ENCODE results near the gene KLHL29.
A peak's percentile ranks its signal among the peaks of the same experiment; 100 is the strongest.

Gene KLHL29

GRCh38 chr2:23363831-23364230 is 21.1 kb upstream of the KLHL29 start:
- no peak overlapping the region for H3K27ac ChIP-seq
- H3K4me3 ChIP-seq, result no peak overlapping the region

GRCh38 chr2:23366720-23367119 is 18.3 kb upstream of the KLHL29 start:
- no peak overlapping the region for H3K4me3 ChIP-seq
- no peak overlapping the region for H3K27ac ChIP-seq

GRCh38 chr2:23367760-23368159 is 17.2 kb upstream of the KLHL29 start:
- H3K27ac ChIP-seq, result no peak overlapping the region
- no peak overlapping the region for H3K4me3 ChIP-seq

GRCh38 chr2:23373666-23374065 is 11.3 kb upstream of the KLHL29 start:
- no peak overlapping the region for H3K27ac ChIP-seq
- H3K4me3 ChIP-seq, result no peak overlapping the region

GRCh38 chr2:23375448-23375847 is 9.5 kb upstream of the KLHL29 start:
- no peak overlapping the region for H3K27ac ChIP-seq
- no peak overlapping the region for H3K4me3 ChIP-seq

- no peak overlapping the region for H3K27ac ChIP-seq
- no peak overlapping the region for H3K4me3 ChIP-seq
Measured at GRCh38 chr2:23376075-23376474, 8.9 kb upstream of the KLHL29 start.

GRCh38 chr2:23376972-23377371 is 8.0 kb upstream of the KLHL29 start:
- Histone ChIP-seq H3K4me3 (no peak overlapping the region), H3K27ac (no peak overlapping the region)

GRCh38 chr2:23377771-23378170 is 7.2 kb upstream of the KLHL29 start:
- Histone ChIP-seq H3K4me3 (no peak overlapping the region), H3K27ac (no peak overlapping the region)

- H3K27ac ChIP-seq, result no peak overlapping the region
- no peak overlapping the region for H3K4me3 ChIP-seq
Measured at GRCh38 chr2:23378496-23378895, 6.5 kb upstream of the KLHL29 start.

- no peak overlapping the region for H3K4me3 ChIP-seq
- no peak overlapping the region for H3K27ac ChIP-seq
Measured at GRCh38 chr2:23379220-23379695, 5.7 kb upstream of the KLHL29 start.

- H3K4me3 ChIP-seq, result no peak overlapping the region
- peak overlapping the region in 4 of 21 experiments; percentile 30 to 55 (median 45) for H3K27ac ChIP-seq
Measured at GRCh38 chr2:23380562-23381065, 4.4 kb upstream of the KLHL29 start.

- Histone ChIP-seq H3K27ac (peak overlapping the region in 4 of 21 experiments; percentile 30 to 55 (median 45)), H3K4me3 (no peak overlapping the region)
Measured at GRCh38 chr2:23381084-23381483, 3.9 kb upstream of the KLHL29 start.

GRCh38 chr2:23381485-23381884 is 3.5 kb upstream of the KLHL29 start:
- no peak overlapping the region for H3K27ac ChIP-seq
- H3K4me3 ChIP-seq, result no peak overlapping the region

- Histone ChIP-seq H3K4me3 (no peak overlapping the region), H3K27ac (no peak overlapping the region)
Measured at GRCh38 chr2:23383100-23383499, 1.9 kb upstream of the KLHL29 start.

GRCh38 chr2:23385351-23385747 is 370 bp downstream of the KLHL29 start:
- Histone ChIP-seq H3K27ac (peak overlapping the region in 8 of 21 experiments; percentile 2 to 59 (median 31)), H3K4me3 (peak overlapping the region; percentile 40 to 65 (median 52))

- peak overlapping the region in 8 of 21 experiments; percentile 2 to 70 (median 35) for H3K27ac ChIP-seq
Measured at GRCh38 chr2:23385748-23386338, 864 bp downstream of the KLHL29 start.

GRCh38 chr2:23386339-23387220 is 1.6 kb downstream of the KLHL29 start:
- peak overlapping the region in 4 of 21 experiments; percentile 28 to 70 (median 58) for H3K27ac ChIP-seq
- peak overlapping the region; percentile 40 to 65 (median 52) for H3K4me3 ChIP-seq

More at GRCh38 chr2:23385748-23386338, 864 bp downstream of the KLHL29 start:
- peak overlapping the region; percentile 40 to 65 (median 52) for H3K4me3 ChIP-seq

GRCh38 chr2:23387221-23387550 is 2.2 kb downstream of the KLHL29 start:
- H3K27ac ChIP-seq, result no peak overlapping the region
- H3K4me3 ChIP-seq, result peak overlapping the region; percentile 40 to 65 (median 52)

GRCh38 chr2:23387845-23388244 is 2.9 kb downstream of the KLHL29 start:
- Histone ChIP-seq H3K4me3 (no peak overlapping the region), H3K27ac (no peak overlapping the region)

- no peak overlapping the region for H3K27ac ChIP-seq
- H3K4me3 ChIP-seq, result no peak overlapping the region
Measured at GRCh38 chr2:23388294-23388693, 3.3 kb downstream of the KLHL29 start.
